GM18951 (cell line): Measurements from ENCODE around the gene UTP20.
"Not testable (repeated sequence)": the region's sequence is repeated elsewhere in the genome, so short reads cannot be mapped to it uniquely, and the experiment has no call there.

ENCODE experiments used
- POLR2A ChIP-seq: IDR thresholded peaks from 4 replicates; pipeline ENCODE4 v1.6.1; 2011; ENCODE audit warnings: mild to moderate bottlenecking; ENCODE audit not compliant: insufficient read length, insufficient read depth; ENCODE audit errors: extremely low read depth
- in situ Hi-C: fragments of 300-500 bp; cut with MboI; formaldehyde crosslinking; loops from one replicate; pipeline ENCODE4 v1.12.0; 2022; ENCODE audit warnings: low sequenced_read_pairs, mixed read lengths, inconsistent platforms; ENCODE audit not compliant: unreplicated experiment

UTP20 gene

GRCh38 chr12:101356794-101357193 lies 76.9 kb downstream of the UTP20 start:
- no peak for TF ChIP-seq POLR2A
- in situ Hi-C loops, result no loop called here

- in situ Hi-C loops, result no loop called here
- TF ChIP-seq POLR2A, result no peak
Measured at GRCh38 chr12:101361455-101361854, 81.5 kb downstream of the UTP20 start.

GRCh38 chr12:101368016-101368415 lies 88.1 kb downstream of the UTP20 start:
- no peak for TF ChIP-seq POLR2A
- in situ Hi-C loops, result no loop called here

- in situ Hi-C loops, result no loop called here
Measured at GRCh38 chr12:101372431-101372830, 92.5 kb downstream of the UTP20 start.

GRCh38 chr12:101375573-101375972 lies 95.7 kb downstream of the UTP20 start:
- no peak for TF ChIP-seq POLR2A
- in situ Hi-C loops, result no loop called here

More at GRCh38 chr12:101372431-101372830, 92.5 kb downstream of the UTP20 start:
- no peak for TF ChIP-seq POLR2A

GRCh38 chr12:101379149-101379548 lies 99.2 kb downstream of the UTP20 start:
- no peak for TF ChIP-seq POLR2A
- in situ Hi-C loops, result no loop called here

- in situ Hi-C loops, result not testable (repeated sequence)
Measured at GRCh38 chr12:101391181-101391580, 111.3 kb downstream of the UTP20 start.

- in situ Hi-C loops, result no loop called here
- TF ChIP-seq POLR2A, result no peak
Measured at GRCh38 chr12:101407049-101407435, 127.1 kb downstream of the UTP20 start.

- in situ Hi-C loops, result no loop called here
- TF ChIP-seq POLR2A, result peak; percentile 83
Measured at GRCh38 chr12:101407436-101408345, 127.8 kb downstream of the UTP20 start, which contains the start of gene ARL1. ARL1 (minus strand) TSS chr12:101407772; CDS start chr12:101407645, 127 bp downstream.

GRCh38 chr12:101410169-101410568 lies 130.3 kb downstream of the UTP20 start:
- in situ Hi-C loops, result loop anchor here (10.0 kb wide), 1 partner anchor 355 kb away; no protein-coding TSS in a partner anchor

GRCh38 chr12:101414533-101415119 lies 134.7 kb downstream of the UTP20 start:
- in situ Hi-C loops, result loop anchor here (10.0 kb wide), 1 partner anchor 350 kb away; no protein-coding TSS in a partner anchor
- no peak for TF ChIP-seq POLR2A

GRCh38 chr12:101415228-101415627 lies 135.3 kb downstream of the UTP20 start:
- TF ChIP-seq POLR2A, result no peak
- in situ Hi-C loops, result loop anchor here (10.0 kb wide), 1 partner anchor 350 kb away; no protein-coding TSS in a partner anchor

GRCh38 chr12:101422066-101422465 lies 142.2 kb downstream of the UTP20 start:
- in situ Hi-C loops, result not testable (repeated sequence)

- in situ Hi-C loops, result no loop called here
- TF ChIP-seq POLR2A, result no peak
Measured at GRCh38 chr12:101424620-101425019, 144.7 kb downstream of the UTP20 start.
